Measurements from ENCODE around the gene SELENOI. TPM values are rescaled to one million over a fixed set of nuclear protein-coding genes. Genes with fewer than 3 reads are reported as not detected.

The SELENOI gene
- total and polyA plus RNA-seq, 10 of the 15 experiments (the other 5 are each of a cell fraction or from before 2014, with no cell fraction given): 5.2 to 31.4 (median 17.4) TPM

DNA sequence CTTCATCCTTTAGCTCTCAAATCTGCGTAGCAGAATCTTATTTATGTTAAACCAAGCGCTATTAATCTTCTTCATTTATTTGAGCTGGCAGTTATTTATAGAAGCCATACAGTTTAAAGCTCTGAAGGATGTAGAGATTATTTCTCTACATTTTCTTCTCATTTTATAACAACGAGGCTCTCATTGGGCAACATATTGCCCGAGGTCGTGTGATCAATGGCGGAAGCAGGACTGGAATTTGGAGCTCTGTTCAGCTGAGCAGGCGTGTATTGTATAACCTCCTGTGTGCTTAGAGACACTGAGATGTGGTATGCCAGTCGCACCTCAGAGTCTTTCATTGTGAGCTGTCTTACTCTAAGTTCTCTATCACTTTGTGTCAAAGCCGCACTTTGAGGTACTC, 38.2 kb downstream of the SELENOI start (continued):
- no peak for TF ChIP-seq SKIL (IDR thresholded peaks at IDR 0.05; ENCODE audit: low read depth, poor library complexity, severe bottlenecking)
- TF ChIP-seq SP1 (IDR thresholded peaks at IDR 0.05; ENCODE audit: low read depth, low read length): no peak
- TF ChIP-seq PBX3 (IDR thresholded peaks at IDR 0.05; ENCODE audit: insufficient replicate concordance, low read depth, low read length): no peak

DNA sequence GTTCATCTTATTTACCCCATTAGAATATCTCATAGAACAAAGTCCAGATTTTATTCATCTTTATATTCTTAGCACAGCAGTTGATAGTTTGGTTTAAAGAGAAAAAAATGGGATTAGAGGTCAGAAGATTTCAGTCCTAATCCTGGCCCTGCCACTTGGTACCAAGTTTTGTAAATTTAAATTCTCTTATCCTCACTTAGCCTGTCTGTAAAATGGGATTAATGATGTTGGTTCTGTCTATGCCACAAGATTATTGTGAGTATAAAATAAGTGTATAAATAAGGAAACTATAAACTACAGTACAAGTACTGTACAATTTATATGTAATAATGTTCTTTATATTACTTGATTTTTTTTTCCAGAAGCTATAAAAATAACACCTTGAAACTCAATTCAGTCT, 38.7 kb downstream of the SELENOI start:
- no peak for FAIRE-seq
- ChIA-PET CTCF (interaction anchor here (1.2 kb wide), 1 partner anchor 24 kb away, joined by 3 read pairs; no protein-coding TSS in a partner anchor), RAD21 (ENCODE audit: unreplicated experiment) (interaction anchor here (0.9 kb wide), 1 partner anchor 996 kb away, joined by 3 read pairs; the partner anchor contains the start of gene ZNF513), POLR2A (no interaction called here), SMC1A (ENCODE audit: uncharacterized antibody, unreplicated experiment) (interaction anchor here (1.1 to 1.3 kb wide), 4 partner anchors 8 to 29 kb away, joined by 3 to 4 read pairs (median 3); no protein-coding TSS in a partner anchor)
- H3K4me3 ChIP-seq: no peak overlapping the region
- BruUV-seq (replicated peaks): no TSS peak
- in situ Hi-C loops (cut with MboI): no loop called here
- intact Hi-C loops (cut with micrococcal nuclease; ENCODE audit: unreplicated experiment): no loop called here
- no peaks in the 10 kb centered on the region for H3K27me3 ChIP-seq (replicated peaks in 1 of 2; ENCODE audit: control insufficient read depth in 2 of 2, insufficient read depth in 2 of 2, low read length in 1 of 2)
- no peak overlapping the region for H3K9ac ChIP-seq (ENCODE audit: control insufficient read depth, insufficient read depth, low read length)
- H3K9me3 ChIP-seq (replicated peaks; ENCODE audit: control insufficient read depth, insufficient read depth, low read length): no peaks in the 10 kb centered on the region
- H3K27ac ChIP-seq (ENCODE audit: control insufficient read depth, insufficient read depth): no peak overlapping the region
- no peaks in the 10 kb centered on the region for H4K20me1 ChIP-seq (ENCODE audit: control insufficient read depth, insufficient read depth)
- H3K4me2 ChIP-seq (ENCODE audit: control insufficient read depth, insufficient read depth): no peak overlapping the region
- H3K4me1 ChIP-seq (ENCODE audit: control insufficient read depth, insufficient read depth, low read length): peaks cover 14% of the 10 kb centered on the region
- no peaks in the 10 kb centered on the region for H3K79me2 ChIP-seq (ENCODE audit: control insufficient read depth, insufficient read depth, low read length)
- peaks cover 0 to 6% of the 10 kb centered on the region in 2 experiments; a peak in 3 of 4 replicates for H3K36me3 ChIP-seq (ENCODE audit: control insufficient read depth in 2 of 2, insufficient read depth in 2 of 2, low read length in 1 of 2)
- no peak for ATAC-seq
- no peak overlapping the region for H2AFZ ChIP-seq (ENCODE audit: control insufficient read depth, low read depth, low read length)
- DNase-seq (ENCODE audit: low read depth, low spot score): no peak
- TF ChIP-seq MXI1 (IDR thresholded peaks at IDR 0.05; ENCODE audit: low read depth, low read length): no peak
- TF ChIP-seq, protein P1, sequence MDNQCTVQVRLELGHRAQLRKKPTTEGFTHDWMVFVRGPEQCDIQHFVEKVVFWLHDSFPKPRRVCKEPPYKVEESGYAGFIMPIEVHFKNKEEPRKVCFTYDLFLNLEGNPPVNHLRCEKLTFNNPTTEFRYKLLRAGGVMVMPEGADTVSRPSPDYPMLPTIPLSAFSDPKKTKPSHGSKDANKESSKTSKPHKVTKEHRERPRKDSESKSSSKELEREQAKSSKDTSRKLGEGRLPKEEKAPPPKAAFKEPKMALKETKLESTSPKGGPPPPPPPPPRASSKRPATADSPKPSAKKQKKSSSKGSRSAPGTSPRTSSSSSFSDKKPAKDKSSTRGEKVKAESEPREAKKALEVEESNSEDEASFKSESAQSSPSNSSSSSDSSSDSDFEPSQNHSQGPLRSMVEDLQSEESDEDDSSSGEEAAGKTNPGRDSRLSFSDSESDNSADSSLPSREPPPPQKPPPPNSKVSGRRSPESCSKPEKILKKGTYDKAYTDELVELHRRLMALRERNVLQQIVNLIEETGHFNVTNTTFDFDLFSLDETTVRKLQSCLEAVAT (IDR thresholded peaks at IDR 0.05): no peak
- no peak for TF ChIP-seq HDGF (IDR thresholded peaks at IDR 0.05)
- no peak for TF ChIP-seq ESRRA (IDR thresholded peaks at IDR 0.05; ENCODE audit: low read length)
- no peak for TF ChIP-seq TARDBP (IDR thresholded peaks at IDR 0.05; ENCODE audit: borderline replicate concordance)
- TF ChIP-seq TAF1 (IDR thresholded peaks at IDR 0.05; ENCODE audit: borderline replicate concordance, low read depth, low read length): no peak
- TF ChIP-seq CREM (IDR thresholded peaks at IDR 0.05; ENCODE audit: low read depth): no peak
- TF ChIP-seq FOS (IDR thresholded peaks at IDR 0.05; ENCODE audit: borderline replicate concordance, extremely low read depth, insufficient read length): no peak
- TF ChIP-seq, protein P2, sequence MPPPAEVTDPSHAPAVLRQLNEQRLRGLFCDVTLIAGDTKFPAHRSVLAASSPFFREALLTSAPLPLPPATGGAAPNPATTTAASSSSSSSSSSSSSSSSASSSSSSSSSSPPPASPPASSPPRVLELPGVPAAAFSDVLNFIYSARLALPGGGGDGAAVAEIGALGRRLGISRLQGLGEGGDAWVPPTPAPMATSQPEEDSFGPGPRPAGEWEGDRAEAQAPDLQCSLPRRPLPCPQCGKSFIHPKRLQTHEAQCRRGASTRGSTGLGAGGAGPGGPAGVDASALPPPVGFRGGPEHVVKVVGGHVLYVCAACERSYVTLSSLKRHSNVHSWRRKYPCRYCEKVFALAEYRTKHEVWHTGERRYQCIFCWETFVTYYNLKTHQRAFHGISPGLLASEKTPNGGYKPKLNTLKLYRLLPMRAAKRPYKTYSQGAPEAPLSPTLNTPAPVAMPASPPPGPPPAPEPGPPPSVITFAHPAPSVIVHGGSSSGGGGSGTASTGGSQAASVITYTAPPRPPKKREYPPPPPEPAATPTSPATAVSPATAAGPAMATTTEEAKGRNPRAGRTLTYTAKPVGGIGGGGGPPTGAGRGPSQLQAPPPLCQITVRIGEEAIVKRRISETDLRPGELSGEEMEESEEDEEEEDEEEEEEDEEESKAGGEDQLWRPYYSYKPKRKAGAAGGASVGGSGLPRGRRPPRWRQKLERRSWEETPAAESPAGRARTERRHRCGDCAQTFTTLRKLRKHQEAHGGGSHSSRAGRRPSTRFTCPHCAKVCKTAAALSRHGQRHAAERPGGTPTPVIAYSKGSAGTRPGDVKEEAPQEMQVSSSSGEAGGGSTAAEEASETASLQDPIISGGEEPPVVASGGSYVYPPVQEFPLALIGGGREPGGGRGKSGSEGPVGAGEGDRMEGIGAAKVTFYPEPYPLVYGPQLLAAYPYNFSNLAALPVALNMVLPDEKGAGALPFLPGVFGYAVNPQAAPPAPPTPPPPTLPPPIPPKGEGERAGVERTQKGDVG (CRISPR knock-in tag; IDR thresholded peaks at IDR 0.05): no peak
- TF ChIP-seq SIX5 (IDR thresholded peaks at IDR 0.05; ENCODE audit: low read depth, low read length, severe bottlenecking): no peak
- TF ChIP-seq STAT3 (IDR thresholded peaks at IDR 0.05; ENCODE audit: low read depth, low read length): no peak
